Stimulated activated CD4-positive, alpha-beta T cell treated with anti-CD3 and anti-CD28 coated beads, Interleukin-1b, Interleukin-23, amount 100 ng/mL, for 24 hours (primary cell): ENCODE data around the gene TMEM225.
"Not testable (repeated sequence)": the region's sequence is repeated elsewhere in the genome, so short reads cannot be mapped to it uniquely, and the experiment has no call there.

ENCODE experiments used
- DNase-seq, 4 experiments: peaks; one replicate each; pipeline ENCODE4 v3.0.0-alpha.2; 2020; ENCODE audit warnings: low read depth in 4 of 4, low spot score in 1 of 4

Gene TMEM225, protein sequence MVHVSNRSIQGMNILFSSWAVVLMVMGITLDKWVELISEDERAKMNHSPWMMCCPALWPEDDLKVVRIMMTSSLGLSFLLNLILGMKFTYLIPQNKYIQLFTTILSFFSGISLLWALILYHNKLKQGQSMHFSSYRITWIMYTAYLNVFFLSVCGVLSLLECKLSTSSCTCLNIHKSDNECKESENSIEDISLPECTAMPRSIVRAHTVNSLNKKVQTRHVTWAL

DNA sequence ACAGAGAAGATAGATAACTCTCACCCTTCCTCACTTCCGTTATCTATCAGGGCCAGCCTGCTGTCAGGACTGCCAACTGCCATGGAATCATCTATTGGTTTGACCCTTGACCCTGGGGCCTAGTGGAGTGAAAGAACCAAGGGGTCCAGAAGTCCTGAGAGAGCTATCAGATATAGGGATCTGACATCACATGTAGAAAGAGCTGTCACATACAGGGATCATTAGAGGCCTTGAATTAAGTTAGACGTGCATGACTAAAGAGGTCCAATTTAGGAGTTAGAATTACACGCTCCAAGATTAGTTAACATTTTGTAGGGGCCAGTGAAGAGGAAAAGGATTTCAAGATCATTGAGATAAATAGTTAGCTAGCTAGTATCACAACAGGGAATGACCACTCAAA is at the start of gene TMEM225:
TMEM225 (minus strand) TSS at position 101 of the 400 bp plus-strand sequence. CDS start 245 bp downstream, outside the sequence.
- DNase-seq: no peak

DNA sequence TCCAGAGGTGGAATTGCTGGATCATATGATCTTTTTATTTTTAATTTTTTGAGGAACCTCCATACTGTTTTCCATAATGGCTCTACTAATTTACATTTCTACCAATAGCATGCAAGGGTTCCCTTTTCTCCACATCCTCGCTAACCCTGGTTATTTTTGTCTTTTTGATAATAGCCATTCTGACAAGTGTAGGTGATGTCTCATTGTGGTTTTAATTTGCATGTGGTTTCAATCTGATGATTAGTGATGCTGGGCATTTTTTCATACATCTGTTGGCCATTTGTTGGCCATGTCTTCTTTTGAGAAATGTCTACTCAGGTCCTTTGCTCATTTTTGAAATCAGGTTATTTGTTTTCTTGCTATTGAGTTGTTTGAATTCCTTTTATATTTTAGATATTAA is 38.6 kb upstream of the TMEM225 start:
- no peak for DNase-seq

- DNase-seq: no peak
Measured at GRCh38 chr11:123920943-123921342, 35.5 kb upstream of the TMEM225 start.

- no peak for DNase-seq
Measured at GRCh38 chr11:123905826-123906225, 20.4 kb upstream of the TMEM225 start.

- DNase-seq: no peak
Measured at GRCh38 chr11:123904932-123905331, 19.5 kb upstream of the TMEM225 start.

- no peak for DNase-seq
Measured at GRCh38 chr11:123903932-123904331, 18.5 kb upstream of the TMEM225 start.

DNA sequence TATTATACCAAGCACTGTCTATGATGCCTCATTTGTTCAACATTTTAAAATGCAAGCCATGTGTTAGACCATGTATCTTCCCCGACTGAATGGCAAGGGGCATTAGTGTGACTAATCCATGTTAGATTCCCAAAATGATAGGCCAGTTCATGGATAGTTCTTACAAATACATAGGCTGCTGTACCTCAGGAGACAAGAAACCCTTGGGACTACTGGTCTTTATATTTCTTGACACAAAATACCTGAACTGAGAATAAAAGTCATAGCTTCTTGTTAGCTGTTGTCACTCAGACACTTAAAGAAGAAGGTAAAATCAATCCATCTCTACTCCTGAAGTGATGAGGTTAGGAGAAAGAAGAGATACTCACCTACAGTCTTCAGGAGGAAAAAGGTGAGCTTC is 16.4 kb upstream of the TMEM225 start, which contains the start of gene OR8D4:
OR8D4 (plus strand) TSS at position 301 of the 400 bp plus-strand sequence. CDS start 4,265 bp downstream, outside the sequence.
- DNase-seq: no peak

GRCh38 chr11:123899792-123900191 is 14.3 kb upstream of the TMEM225 start:
- DNase-seq: no peak

DNA sequence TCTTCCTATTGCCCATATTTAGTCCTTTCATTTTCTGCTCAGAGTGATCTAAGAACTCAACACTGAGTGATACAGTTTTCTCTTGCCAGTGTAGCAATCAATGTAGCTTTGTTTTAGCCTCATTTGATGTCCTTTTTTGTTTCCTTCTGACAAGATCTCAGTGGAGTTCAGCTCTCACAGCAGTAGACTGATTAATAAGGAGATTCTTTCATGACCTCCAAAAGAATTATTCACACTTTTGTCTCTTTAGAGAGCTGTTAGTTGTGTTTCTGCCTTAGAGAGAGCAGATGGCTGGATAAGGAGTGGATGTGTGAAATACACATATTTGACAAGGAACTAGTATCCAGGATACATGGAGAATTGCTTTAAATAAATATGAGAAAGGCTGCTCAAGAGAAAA is 6.6 kb upstream of the TMEM225 start:
- no peak for DNase-seq

DNA sequence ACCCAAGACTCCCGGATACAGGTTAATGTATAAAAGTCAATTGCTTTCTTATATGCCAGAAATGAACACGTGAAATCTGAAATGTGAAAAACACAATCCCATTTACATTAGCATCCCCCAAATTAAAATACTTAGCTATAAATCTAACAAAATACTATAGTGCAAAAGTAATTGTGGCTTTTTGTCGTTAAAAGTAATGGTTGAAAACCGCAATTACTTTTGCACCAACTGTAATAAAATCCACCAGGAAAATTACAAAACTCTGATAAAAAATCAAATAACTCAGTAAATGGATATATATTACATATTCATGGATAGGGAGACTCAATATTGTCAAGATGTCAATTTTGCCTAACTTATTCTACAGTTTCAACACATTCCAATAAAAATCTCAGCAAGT is 4.6 kb downstream of the TMEM225 start:
- DNase-seq: no peak

DNA sequence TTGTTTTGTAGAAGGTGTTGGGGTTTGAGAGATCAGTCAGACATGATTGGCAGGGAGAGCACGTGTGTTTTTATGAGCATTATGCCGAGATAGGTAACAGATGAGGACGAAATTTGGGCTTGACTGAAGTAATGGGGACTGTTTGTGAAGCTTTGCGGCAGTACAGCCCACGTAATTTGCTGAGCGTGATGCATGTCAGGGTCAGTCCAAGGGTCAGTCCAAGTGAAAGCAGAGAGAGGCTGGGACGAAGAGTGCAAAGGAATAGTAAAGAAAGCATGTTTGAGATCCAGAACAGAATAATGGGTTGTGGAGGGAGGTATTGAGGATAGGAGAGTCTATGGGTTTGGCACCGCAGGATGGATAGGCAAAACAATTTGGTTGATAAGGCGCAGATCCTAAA is 17.7 kb downstream of the TMEM225 start:
- not testable (repeated sequence) for DNase-seq

- not testable (repeated sequence) for DNase-seq
Measured at GRCh38 chr11:123865293-123865692, 20.2 kb downstream of the TMEM225 start.

DNA sequence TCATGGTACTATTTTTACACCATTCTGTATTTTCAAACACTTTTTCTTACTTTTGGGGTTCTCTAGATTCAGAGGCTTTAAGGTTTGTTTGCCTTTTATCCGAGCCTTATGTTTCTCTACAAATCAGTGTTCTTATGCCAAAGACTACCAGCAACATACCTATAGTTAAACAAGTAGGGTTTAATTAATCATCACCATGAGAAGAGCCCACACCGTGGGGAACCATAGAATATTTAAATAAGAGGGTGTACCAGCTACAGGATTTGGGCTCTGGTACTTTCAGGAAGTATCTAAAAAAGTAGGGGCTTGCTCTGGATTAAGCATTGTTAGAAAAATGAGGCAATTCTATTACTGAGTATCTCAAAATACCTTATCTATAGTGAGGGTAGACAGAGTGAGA is 25.7 kb downstream of the TMEM225 start:
- no peak for DNase-seq

DNA sequence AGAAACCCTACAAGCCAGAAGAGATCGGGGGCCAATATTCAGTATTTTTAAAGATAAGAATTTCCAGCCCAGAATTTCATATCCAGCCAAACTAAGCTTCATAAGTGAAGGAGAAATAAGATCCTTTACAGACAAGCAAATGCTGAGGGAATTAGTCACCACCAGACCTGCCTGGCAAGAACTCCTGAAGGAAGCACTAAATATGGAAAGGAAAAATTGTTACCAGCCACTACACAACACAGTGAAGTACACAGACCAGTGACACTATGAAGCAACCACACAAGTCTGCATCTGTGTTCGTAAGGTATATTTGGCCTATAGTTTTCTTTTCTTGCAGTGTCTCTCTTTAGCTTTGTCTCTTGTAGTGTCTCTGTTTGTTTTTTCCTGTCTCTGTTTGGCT is 29.0 kb downstream of the TMEM225 start:
- no peak for DNase-seq

GRCh38 chr11:123853038-123853437 is 32.4 kb downstream of the TMEM225 start:
- no peak for DNase-seq

DNA sequence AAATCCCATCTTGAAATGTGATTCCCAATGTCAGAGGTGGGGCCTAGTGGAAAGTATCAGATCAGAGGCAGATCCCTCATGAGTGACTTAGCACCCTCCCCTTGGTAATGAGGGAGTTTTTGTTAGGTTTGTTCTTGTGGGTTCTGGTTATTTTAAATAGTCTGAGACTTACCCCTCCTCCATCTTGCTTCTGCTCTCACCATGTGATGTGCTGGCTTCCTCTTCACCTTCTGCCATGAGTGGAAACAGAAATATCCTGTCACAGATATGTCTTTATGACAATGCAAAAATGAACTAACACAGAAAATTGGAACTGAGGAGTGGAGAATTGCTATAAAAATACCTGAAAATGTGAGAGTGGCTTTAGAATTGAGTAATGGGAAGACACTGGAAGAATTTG is 33.1 kb downstream of the TMEM225 start:
- DNase-seq: no peak

- DNase-seq: no peak
Measured at GRCh38 chr11:123851110-123851509, 34.4 kb downstream of the TMEM225 start.

DNA sequence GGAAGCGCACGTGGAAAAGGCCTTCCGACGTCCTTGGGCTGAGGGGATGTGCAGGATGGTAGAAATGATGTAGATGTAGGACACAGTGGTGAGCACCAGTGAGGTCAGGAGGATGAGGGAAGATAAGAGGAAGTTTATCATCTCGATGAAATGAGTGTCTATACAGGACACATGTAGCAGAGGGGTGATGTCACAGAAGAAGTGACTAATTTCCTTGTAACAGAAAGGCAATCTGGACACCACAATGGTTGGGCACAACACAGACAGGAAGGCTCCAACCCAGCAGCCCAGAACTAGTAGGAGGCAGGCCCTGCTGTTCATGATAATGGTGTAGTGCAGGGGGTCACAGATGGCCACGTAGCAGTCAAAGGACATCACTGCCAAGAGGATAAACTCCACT is 44.3 kb downstream of the TMEM225 start:
- DNase-seq: no peak

DNA sequence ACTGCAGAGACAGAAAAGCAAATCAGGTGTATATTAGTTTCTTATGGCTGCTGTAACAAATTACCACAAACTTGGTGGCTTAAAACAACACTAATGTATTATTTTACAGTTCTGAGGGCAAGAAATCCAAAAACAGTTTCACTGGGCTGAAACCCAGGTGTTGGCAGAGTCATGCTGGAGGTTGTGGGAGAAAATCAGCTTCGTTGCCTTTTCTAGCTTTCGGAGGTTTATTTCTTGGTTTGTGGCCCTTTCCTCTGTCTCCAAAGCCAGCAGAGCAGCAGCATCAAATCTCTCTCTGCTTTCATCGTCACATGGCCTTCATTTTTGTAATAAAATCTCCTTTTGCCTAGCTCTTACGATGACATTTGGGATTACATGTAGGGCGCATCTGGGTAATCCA is 46.3 kb downstream of the TMEM225 start:
- no peak for DNase-seq

- no peak for DNase-seq
Measured at GRCh38 chr11:123838659-123839058, 46.8 kb downstream of the TMEM225 start.

DNA sequence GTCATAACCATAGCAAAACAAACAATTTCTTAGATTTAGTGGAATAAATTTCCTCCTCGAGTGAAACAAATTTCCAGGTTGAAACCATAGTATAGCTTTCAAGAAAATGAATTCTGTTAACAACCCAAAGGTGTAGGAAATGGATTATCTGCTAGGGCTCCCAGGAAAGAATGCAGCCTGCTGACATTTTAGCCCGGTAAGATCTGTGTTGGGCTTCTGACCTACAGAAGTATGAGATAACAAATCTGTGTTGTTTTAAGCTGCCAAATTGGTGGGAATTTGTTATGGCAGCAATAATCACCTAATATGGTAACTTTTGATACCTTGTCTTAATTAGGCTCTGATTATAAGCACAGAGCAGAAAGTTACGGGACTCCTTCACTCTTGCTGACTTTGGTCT is 47.3 kb downstream of the TMEM225 start:
- DNase-seq: no peak

GRCh38 chr11:123833095-123833494 is 52.4 kb downstream of the TMEM225 start:
- DNase-seq: no peak
